Activated CD4-positive, CD25-positive, alpha-beta regulatory T cell treated with anti-CD3 and anti-CD28 coated beads, Interleukin-2, amount 50 U/mL, for 24 hours (primary cell): ENCODE measurements around the gene UGP2.
"Not testable (repeated sequence)": the region's sequence is repeated elsewhere in the genome, so short reads cannot be mapped to it uniquely, and the experiment has no call there.

ENCODE experiments used
- ATAC-seq, 2 donors: fragments of 150-1000 bp; cut with Tn5 transposase; one replicate each; pipeline ENCODE4 v1.10.0; 2021; ENCODE audit warnings: mild to moderate bottlenecking in 1 of 2, moderate library complexity in 1 of 2

The UGP2 gene

GRCh38 chr2:63841254-63842022 lies at the start of gene UGP2:
UGP2 (plus strand) TSS chr2:63841896; CDS start chr2:63842186, 290 bp downstream.
- peak; percentile 67 to 69 for ATAC-seq

DNA sequence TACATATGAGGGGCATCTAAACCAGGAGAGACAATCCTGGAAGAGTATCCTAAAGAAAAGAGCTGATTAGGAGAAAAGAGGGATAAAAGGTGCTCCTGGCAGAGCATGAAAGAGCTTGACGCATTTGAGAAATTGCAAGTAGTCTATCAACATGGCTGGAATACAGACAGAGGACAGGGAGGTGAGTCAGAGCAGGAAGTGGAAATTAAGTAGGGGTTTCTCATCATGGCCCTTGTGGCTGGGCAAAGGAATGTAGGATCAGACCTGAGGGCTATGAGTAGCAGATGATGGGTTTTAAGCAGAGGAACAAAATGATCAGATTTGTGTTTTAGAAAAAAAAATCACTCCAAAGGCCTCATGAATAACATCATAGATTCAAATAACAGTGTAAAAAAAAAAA lies 49.2 kb upstream of the UGP2 start:
- peak; percentile 41 to 49 for ATAC-seq

- ATAC-seq, result no peak
Measured at GRCh38 chr2:63796366-63796765, 45.3 kb upstream of the UGP2 start.

DNA sequence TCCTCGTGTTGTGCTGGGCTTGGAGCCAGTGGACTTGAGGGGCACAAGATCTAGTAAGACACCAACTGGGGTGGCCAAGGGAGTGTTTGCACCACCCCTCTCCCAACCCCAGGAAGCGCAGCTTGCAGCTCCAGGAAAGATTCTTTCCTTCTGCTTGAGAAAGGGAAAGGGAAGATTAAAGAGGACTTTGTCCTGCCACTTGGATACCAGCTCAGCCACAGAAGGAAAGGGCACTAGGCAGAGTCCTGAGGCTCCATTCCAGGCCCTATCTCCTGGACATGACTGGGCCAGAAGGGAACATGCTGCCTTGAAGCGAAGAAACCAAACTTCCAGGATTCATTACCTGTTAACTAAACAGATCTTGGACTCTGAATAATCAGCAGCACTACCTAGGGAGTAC lies 44.9 kb upstream of the UGP2 start:
- ATAC-seq, result no peak

DNA sequence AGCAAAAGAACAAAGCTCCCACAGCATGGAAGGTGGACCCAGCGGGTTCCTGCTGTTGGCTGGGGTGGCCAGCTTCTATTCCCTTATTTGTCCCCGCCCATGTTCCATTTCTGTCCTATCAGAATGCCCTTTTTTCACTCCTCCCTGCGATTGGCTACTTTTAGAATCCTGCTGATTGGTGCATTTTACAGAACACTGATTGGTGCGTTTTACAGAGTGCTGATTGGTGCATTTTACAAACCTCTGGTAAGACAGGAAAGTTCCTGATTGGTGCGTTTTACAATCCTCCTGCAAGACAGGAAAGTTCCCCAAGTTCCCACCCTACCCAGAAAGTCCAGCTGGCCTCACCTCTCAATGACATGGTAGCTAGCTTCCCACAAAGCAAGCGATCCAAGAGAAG lies 40.2 kb upstream of the UGP2 start:
- no peak for ATAC-seq

DNA sequence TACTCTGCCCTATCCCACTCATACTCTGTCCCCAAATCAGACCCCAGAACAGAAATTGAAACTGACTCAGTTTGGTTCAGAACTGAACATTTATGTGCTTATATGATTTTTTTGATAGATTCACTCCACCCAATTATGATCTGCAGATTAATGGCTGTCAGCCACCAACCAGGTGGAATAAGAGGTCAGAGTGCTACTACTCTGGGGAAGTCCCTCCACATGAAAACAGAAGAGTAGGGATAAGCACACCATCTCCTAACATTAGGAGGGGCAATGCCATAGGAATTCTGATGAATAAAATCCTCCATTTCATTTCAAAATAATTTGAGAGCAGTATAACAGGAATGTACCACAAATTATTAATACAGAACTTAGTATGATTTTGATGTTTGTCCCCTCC lies 36.3 kb upstream of the UGP2 start:
- ATAC-seq, result no peak

DNA sequence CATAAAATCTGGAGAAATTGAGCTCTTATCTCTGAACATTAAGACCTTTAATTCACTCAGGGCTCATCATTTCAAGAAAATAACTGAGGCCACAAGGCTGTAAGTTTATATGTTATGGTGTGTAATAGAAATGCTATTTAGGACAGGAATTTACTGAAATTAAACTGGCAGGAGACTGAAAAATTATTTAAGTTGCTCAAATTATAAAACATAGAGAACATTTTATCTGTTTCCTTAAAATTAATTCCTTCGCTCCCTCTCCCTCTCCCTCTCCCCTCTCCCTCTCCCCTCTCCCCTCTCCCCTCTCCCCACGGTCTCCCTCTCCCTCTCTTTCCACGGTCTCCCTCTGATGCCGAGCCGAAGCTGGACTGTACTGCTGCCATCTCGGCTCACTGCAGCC lies 33.7 kb upstream of the UGP2 start:
- not testable (repeated sequence) for ATAC-seq

GRCh38 chr2:63808911-63809310 lies 32.8 kb upstream of the UGP2 start:
- ATAC-seq, result not testable (repeated sequence)

- no peak for ATAC-seq
Measured at GRCh38 chr2:63811063-63811462, 30.6 kb upstream of the UGP2 start.

GRCh38 chr2:63811870-63812269 lies 29.8 kb upstream of the UGP2 start:
- not testable (repeated sequence) for ATAC-seq

DNA sequence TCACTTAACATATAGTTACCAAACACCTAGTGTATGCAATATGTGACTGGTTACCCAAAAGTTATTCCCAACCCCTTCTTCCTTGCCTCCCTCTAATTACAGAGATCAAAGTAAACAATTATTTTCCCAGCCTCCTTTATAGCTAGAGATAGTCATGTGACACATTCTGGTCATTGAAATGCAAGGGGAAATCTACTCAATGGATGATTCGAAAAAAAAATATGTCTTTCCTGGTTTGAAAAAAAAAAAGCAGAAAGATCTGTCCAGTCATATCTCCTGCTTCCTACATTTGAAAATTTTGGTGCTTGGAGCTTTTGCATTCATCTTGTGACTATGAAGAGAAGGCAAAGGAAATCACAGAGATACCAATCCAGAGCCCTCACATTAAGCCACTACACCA lies 27.6 kb upstream of the UGP2 start:
- ATAC-seq, result no peak

DNA sequence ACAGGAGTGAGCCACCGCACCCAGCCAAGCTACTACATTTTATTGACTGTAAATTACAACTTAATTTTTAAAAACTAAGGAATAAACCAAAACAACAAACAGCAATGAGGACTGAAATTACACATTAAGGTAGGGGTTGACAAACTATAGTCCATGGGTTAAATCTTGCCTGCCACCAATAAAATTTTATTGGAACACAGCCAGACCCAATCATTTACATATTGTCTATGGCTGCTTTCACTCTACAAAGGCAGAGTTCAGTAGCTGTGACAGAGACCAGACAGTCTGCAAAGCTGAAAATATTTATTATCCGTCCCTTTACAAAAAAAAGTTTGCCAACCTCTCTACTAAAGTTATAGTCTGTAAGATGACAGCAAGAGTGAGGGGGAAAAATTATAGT lies 24.3 kb upstream of the UGP2 start:
- ATAC-seq, result no peak

GRCh38 chr2:63818271-63818670 lies 23.4 kb upstream of the UGP2 start:
- ATAC-seq, result no peak

DNA sequence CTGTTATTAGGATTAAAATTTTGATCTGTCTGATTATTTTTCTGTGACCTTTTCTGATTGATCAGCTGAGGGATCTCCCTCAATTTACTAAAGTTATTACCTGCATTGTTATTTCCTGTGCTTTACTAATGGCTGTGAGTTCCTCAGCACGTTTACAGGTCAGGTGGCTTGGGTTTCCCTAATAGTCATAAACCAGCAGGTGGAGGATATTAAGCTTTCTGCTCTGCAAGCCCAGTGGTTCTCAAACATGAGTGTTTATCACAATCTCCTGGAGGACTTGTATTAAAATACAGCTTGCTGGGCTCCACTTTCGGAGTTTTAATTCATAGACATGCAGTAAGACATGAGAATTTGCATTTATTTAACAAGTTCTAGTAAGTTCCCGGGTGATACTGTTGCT lies 22.4 kb upstream of the UGP2 start:
- no peak for ATAC-seq

- no peak for ATAC-seq
Measured at GRCh38 chr2:63819765-63820717, 21.7 kb upstream of the UGP2 start.

GRCh38 chr2:63820969-63821368 lies 20.7 kb upstream of the UGP2 start:
- ATAC-seq, result no peak

GRCh38 chr2:63821396-63821795 lies 20.3 kb upstream of the UGP2 start:
- ATAC-seq, result no peak

DNA sequence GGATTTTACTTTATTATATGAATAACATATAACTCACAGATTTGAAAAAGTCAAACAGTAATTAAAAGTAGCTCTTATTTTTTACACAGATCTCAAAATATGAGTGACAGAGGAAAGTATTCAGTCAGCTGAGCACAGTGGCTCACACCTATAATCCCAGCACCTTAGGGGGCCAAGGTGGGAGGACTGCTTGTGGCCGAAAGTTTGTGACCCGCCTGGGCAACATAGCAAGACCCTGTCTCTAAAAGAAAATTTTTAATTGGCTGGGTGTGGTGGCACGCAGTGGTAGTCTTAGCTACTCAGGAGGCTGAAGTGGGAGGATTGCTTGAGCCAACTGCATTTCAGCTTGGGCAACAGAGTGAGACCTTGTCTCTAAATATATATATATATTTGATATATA lies 19.2 kb upstream of the UGP2 start:
- ATAC-seq, result no peak

- ATAC-seq, result no peak
Measured at GRCh38 chr2:63827749-63828148, 13.9 kb upstream of the UGP2 start.

DNA sequence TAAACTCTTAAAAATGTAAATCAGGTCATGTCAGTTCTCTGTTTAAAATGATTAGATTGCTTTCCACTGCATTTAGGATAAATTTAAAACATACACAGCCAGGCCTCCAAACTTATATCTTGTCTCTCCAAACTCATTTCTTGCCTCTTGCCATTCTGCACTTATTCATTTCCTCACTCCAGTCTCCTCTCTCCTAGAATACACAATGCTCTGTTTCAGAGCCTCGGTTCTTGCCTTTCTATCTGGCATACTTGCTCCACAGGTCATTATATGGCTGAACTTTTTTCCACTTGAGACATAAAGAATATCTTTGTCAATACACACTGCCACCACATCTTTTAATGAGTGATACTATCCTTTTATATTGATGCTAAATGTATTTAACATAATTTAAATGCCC lies 10.5 kb upstream of the UGP2 start:
- ATAC-seq, result no peak

GRCh38 chr2:63834401-63834800 lies 7.3 kb upstream of the UGP2 start:
- ATAC-seq, result no peak

DNA sequence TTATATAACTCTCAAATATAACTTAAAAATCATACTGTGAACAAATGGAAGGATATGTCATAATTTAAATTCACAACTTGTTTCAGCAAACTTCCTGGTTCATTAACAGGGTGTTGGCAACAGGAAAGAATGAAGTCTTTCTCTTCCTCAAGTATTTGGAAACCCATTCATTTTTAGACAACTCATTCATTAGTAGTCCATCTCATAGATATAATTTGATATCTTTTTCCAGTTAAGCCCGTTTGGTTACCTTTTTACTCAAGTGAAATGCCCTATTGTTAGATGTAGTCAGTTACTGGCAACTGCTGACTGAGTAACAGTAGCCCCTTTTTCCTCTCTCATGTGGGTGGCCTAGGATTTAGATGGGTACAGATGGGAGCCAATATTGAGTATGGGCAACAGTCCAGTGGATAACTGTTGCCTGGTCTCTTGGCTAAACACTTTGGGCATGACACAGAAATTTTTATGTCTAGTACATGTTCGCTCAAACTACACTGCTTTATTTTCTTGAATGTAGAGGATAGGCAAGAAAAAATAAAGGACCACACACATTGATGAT lies 4.6 kb upstream of the UGP2 start:
- no peak for ATAC-seq

DNA sequence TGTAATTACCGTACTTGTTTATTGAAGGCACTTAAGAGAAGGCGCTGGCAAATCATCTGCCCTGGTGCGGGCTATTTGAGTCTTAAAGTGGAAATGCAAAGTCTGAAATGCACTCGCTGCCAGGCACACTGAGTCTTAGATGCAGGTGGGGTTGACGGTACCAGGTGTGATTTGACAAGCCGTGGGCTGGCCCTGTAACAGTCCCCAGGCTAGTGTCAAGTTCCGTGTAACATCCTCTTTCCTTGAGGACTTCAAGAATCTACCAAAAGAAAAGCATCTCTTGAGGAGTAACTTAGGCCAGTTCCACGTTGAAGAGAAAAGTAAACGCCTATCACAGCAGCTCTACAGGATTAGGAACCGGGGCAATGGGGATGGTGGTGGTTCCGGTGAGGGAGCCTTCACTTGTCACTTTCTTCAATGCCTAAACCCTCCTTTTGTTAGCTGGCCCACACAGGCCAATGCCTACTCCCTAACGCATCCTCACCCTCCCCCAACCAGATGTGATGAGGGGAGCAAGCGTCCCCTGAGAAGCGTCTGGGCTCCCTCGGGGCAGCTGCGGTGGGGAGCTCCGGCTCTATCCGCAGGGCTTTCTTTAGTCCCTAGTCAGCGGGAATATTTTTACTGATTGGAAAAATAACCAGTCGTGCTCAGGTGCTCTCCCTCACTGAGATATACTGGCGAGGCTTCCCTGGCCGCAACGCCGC lies 1.5 kb upstream of the UGP2 start:
- ATAC-seq, result peak; percentile 5 to 8
